GM23338 (cell line): ENCODE measurements around the gene ZSWIM9. TPM values are rescaled to one million over a fixed set of nuclear protein-coding genes. Genes with fewer than 3 reads are reported as not detected.

ENCODE experiments used
- ATAC-seq: fragments of 200-7000 bp; cut with Tn5 transposase; 3 replicates; pipeline ENCODE4 v1.9.1; 2020
- DNase-seq: peaks from one replicate; pipeline ENCODE4 v3.0.0-alpha.2; 2015; ENCODE audit warnings: low spot score
- H2AFZ ChIP-seq: fragments of 200-600 bp; sonication (generic); 2 replicates; pipeline ENCODE4 v1.8.0; 2016; ENCODE audit warnings: antibody characterized with exemption, mild to moderate bottlenecking, moderate library complexity
- H3F3A ChIP-seq: fragments of 200-600 bp; sonication (generic); replicated peaks from 2 replicates; pipeline ENCODE4 v1.8.0; 2017; ENCODE audit warnings: antibody characterized with exemption, mixed run types, low read depth
- H3K27ac ChIP-seq: fragments of 200-600 bp; sonication (generic); 2 replicates; pipeline ENCODE4 v1.6.1; 2016; ENCODE audit warnings: low read depth
- H3K27me3 ChIP-seq: fragments of 200-600 bp; sonication (generic); 2 replicates; pipeline ENCODE4 v1.8.0; 2016; ENCODE audit warnings: mild to moderate bottlenecking, mixed run types, moderate library complexity; ENCODE audit not compliant: insufficient read depth
- H3K36me3 ChIP-seq: fragments of 200-600 bp; sonication (generic); 2 replicates; pipeline ENCODE4 v1.8.0; 2016; ENCODE audit warnings: mild to moderate bottlenecking; ENCODE audit not compliant: insufficient read depth
- H3K4me1 ChIP-seq: fragments of 200-600 bp; sonication (generic); 2 replicates; pipeline ENCODE4 v1.8.0; 2016; ENCODE audit warnings: mild to moderate bottlenecking, moderate library complexity; ENCODE audit not compliant: insufficient read depth
- H3K4me2 ChIP-seq: fragments of 200-600 bp; sonication (generic); 2 replicates; pipeline ENCODE4 v1.7.1; 2017; ENCODE audit warnings: mixed run types
- H3K4me3 ChIP-seq: fragments of 200-600 bp; sonication (generic); 2 replicates; pipeline ENCODE4 v1.6.1; 2016; ENCODE audit warnings: mixed run types
- H3K79me2 ChIP-seq: fragments of 200-600 bp; sonication (generic); replicated peaks from 2 replicates; pipeline ENCODE4 v1.8.0; 2017; ENCODE audit warnings: mild to moderate bottlenecking; ENCODE audit not compliant: insufficient read depth
- H3K9me2 ChIP-seq: fragments of 200-600 bp; sonication (generic); 2 replicates; pipeline ENCODE4 v1.8.0; 2017; ENCODE audit not compliant: insufficient read depth
- H4K20me1 ChIP-seq: fragments of 200-600 bp; sonication (generic); replicated peaks from 2 replicates; pipeline ENCODE4 v1.8.0; 2017; ENCODE audit warnings: mild to moderate bottlenecking; ENCODE audit not compliant: insufficient read depth
- H3K27ac Mint-ChIP-seq: 2 replicates; pipeline ENCODE4 v1.8.0; 2020; ENCODE audit warnings: inconsistent platforms, mild to moderate bottlenecking, moderate library complexity, mixed read lengths
- H3K27me3 Mint-ChIP-seq: 3 replicates; pipeline ENCODE4 v1.8.0; 2022; ENCODE audit warnings: low read depth, mild to moderate bottlenecking, moderate library complexity, mixed read lengths, inconsistent platforms; ENCODE audit not compliant: insufficient read depth, poor library complexity
- H3K36me3 Mint-ChIP-seq: 3 replicates; pipeline ENCODE4 v1.8.0; 2021; ENCODE audit warnings: low read depth, mild to moderate bottlenecking, inconsistent platforms, moderate library complexity, mixed read lengths
- H3K4me1 Mint-ChIP-seq: 3 replicates; pipeline ENCODE4 v1.8.0; 2020; ENCODE audit warnings: mild to moderate bottlenecking, inconsistent platforms, mixed read lengths
- H3K4me3 Mint-ChIP-seq: 3 replicates; pipeline ENCODE4 v1.8.0; 2021; ENCODE audit warnings: moderate library complexity, mild to moderate bottlenecking, inconsistent platforms, mixed read lengths
- H3K9me3 Mint-ChIP-seq: 3 replicates; pipeline ENCODE4 v1.8.0; 2020; ENCODE audit warnings: moderate library complexity, mild to moderate bottlenecking, inconsistent platforms, mixed read lengths
- CREB1 ChIP-seq: fragments of 250-450 bp; sonication (Bioruptor Pico); IDR thresholded peaks from 2 replicates; pipeline ENCODE4 v1.5.0; 2020; ENCODE audit warnings: low read depth, mild to moderate bottlenecking, moderate library complexity
- EZH2 ChIP-seq: fragments of 200-600 bp; sonication (generic); IDR thresholded peaks from one replicate; pipeline ENCODE4 v1.8.0; 2017; ENCODE audit warnings: antibody characterized with exemption, mild to moderate bottlenecking, low read depth; ENCODE audit not compliant: unreplicated experiment
- JUNB ChIP-seq: IDR thresholded peaks from one replicate; pipeline ENCODE4 v1.6.1; 2016; ENCODE audit warnings: antibody characterized with exemption; ENCODE audit not compliant: unreplicated experiment
- NANOG ChIP-seq: IDR thresholded peaks from 2 replicates; pipeline ENCODE4 v1.6.1; 2016; ENCODE audit warnings: antibody characterized with exemption, borderline replicate concordance
- STAT1 ChIP-seq: IDR thresholded peaks from one replicate; pipeline ENCODE4 v1.6.1; 2016; ENCODE audit warnings: antibody characterized with exemption; ENCODE audit not compliant: unreplicated experiment
- ZNF114 ChIP-seq: fragments of 250-450 bp; sonication (Bioruptor Pico); IDR thresholded peaks from 2 replicates; pipeline ENCODE4 v1.5.0; 2020; ENCODE audit warnings: mild to moderate bottlenecking, moderate library complexity
- polyA plus RNA-seq: library from polyadenylated mRNA; unstranded; fragments of >200 nt; fragmentation: Nextera tagmentation; extraction: Ambion mirVana; gene quantifications from 2 replicates; pipeline ENCODE4 v1.2.1, GENCODE V29; 2016
- total RNA-seq: library from RNA; depleted of rRNA; stranded (reverse); fragments of >200 nt; shearing (Covaris generic); gene quantifications from 2 replicates; pipeline ENCODE4 v1.2.3, GENCODE V29; 2014
- TF ChIP-seq, protein P1 (sequence below): IDR thresholded peaks from one replicate; pipeline ENCODE4 v1.6.1; 2018; ENCODE audit warnings: antibody characterized with exemption; ENCODE audit not compliant: unreplicated experiment
- TF ChIP-seq, protein P2 (sequence below), 2 experiments: fragments of 200-600 bp in 1 of 2; sonication (generic) in 1 of 2; conservative IDR thresholded peaks; 2 replicates each; pipeline versions ENCODE4 v1.5.1 to v1.6.1; 2016 to 2017; ENCODE audit warnings: antibody characterized with exemption in 2 of 2, low read depth in 2 of 2, mild to moderate bottlenecking in 2 of 2, moderate library complexity in 1 of 2

ZSWIM9 gene
- total and polyA plus RNA-seq, 2 experiments from 2014 or later: 2.9 to 9.1 TPM

DNA sequence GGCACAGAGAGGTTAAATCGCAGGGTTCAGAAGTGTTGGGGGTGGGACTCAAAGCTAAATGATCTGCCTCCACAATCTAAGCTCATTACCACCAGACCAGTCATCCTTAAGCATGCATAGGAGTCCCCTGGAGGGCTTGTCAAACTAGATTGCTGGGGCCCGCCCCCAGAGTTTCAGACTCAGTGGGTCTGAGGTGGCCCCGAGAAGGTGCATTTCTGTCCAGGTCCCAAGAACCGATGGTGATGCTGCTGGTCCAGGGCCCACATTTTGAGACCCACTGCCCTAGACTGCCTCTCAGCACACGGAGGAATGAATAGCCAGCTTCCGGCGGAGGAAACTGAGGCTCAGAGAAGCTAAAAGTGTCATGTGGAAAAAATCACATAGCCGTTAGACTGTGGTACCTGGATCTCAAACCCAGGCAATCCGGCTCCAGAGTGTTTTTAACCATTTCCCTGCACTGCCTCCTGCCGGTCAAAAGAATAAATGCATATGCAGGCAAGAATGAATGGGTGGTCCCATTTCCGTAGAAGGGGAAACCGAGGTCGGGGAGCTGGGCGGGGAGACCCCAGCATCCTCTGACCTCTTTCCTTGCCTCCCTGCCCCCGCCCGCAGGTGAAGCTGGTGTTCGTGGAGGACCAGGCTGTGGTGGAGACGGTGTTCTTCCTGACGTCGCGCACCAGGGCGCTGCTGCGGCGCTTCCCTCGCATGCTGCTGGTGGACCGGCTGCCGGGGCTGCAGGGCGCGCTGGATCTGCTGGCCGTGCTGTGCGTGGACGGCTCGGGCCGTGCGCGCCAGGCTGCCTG lies 23.8 kb downstream of the ZSWIM9 start:
- H3K27ac Mint-ChIP-seq: no peak overlapping the region; the same call in 1 of the 2 replicates
- no peak overlapping the region for H2AFZ ChIP-seq
- H3K4me1 Mint-ChIP-seq: peaks cover 27% of the 10 kb centered on the region
- H4K20me1 ChIP-seq: no peaks in the 10 kb centered on the region
- H3K27me3 ChIP-seq: no peaks in the 10 kb centered on the region
- peak; percentile 76 for DNase-seq
- H3K36me3 ChIP-seq: no peaks in the 10 kb centered on the region
- H3K4me3 Mint-ChIP-seq: no peak overlapping the region
- H3K27me3 Mint-ChIP-seq: peaks cover 15% of the 10 kb centered on the region
- H3K4me3 ChIP-seq: no peak overlapping the region
- H3K27ac ChIP-seq: no peak overlapping the region
- H3K9me3 Mint-ChIP-seq: peaks cover 11% of the 10 kb centered on the region; the same call in 1 of the 3 replicates
- H3K4me1 ChIP-seq: no peaks in the 10 kb centered on the region; the same call in 1 of the 2 replicates
- no peak overlapping the region for H3K4me2 ChIP-seq
- H3F3A ChIP-seq: no peaks in the 10 kb centered on the region; the same call in 1 of the 2 replicates
- H3K79me2 ChIP-seq: no peaks in the 10 kb centered on the region
- peaks cover 25% of the 10 kb centered on the region for H3K36me3 Mint-ChIP-seq
- H3K9me2 ChIP-seq: no peaks in the 10 kb centered on the region; the same call in 1 of the 2 replicates
- ATAC-seq: no peak; the same call in 1 of the 3 replicates
- TF ChIP-seq, protein P1, sequence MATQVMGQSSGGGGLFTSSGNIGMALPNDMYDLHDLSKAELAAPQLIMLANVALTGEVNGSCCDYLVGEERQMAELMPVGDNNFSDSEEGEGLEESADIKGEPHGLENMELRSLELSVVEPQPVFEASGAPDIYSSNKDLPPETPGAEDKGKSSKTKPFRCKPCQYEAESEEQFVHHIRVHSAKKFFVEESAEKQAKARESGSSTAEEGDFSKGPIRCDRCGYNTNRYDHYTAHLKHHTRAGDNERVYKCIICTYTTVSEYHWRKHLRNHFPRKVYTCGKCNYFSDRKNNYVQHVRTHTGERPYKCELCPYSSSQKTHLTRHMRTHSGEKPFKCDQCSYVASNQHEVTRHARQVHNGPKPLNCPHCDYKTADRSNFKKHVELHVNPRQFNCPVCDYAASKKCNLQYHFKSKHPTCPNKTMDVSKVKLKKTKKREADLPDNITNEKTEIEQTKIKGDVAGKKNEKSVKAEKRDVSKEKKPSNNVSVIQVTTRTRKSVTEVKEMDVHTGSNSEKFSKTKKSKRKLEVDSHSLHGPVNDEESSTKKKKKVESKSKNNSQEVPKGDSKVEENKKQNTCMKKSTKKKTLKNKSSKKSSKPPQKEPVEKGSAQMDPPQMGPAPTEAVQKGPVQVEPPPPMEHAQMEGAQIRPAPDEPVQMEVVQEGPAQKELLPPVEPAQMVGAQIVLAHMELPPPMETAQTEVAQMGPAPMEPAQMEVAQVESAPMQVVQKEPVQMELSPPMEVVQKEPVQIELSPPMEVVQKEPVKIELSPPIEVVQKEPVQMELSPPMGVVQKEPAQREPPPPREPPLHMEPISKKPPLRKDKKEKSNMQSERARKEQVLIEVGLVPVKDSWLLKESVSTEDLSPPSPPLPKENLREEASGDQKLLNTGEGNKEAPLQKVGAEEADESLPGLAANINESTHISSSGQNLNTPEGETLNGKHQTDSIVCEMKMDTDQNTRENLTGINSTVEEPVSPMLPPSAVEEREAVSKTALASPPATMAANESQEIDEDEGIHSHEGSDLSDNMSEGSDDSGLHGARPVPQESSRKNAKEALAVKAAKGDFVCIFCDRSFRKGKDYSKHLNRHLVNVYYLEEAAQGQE: no peak
- TF ChIP-seq, protein P2, sequence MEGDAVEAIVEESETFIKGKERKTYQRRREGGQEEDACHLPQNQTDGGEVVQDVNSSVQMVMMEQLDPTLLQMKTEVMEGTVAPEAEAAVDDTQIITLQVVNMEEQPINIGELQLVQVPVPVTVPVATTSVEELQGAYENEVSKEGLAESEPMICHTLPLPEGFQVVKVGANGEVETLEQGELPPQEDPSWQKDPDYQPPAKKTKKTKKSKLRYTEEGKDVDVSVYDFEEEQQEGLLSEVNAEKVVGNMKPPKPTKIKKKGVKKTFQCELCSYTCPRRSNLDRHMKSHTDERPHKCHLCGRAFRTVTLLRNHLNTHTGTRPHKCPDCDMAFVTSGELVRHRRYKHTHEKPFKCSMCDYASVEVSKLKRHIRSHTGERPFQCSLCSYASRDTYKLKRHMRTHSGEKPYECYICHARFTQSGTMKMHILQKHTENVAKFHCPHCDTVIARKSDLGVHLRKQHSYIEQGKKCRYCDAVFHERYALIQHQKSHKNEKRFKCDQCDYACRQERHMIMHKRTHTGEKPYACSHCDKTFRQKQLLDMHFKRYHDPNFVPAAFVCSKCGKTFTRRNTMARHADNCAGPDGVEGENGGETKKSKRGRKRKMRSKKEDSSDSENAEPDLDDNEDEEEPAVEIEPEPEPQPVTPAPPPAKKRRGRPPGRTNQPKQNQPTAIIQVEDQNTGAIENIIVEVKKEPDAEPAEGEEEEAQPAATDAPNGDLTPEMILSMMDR (conservative IDR thresholded peaks at IDR 0.05; ENCODE audit: low read depth in 2 of 2): peak; percentile 67 to 72
- TF ChIP-seq EZH2: no peak

DNA sequence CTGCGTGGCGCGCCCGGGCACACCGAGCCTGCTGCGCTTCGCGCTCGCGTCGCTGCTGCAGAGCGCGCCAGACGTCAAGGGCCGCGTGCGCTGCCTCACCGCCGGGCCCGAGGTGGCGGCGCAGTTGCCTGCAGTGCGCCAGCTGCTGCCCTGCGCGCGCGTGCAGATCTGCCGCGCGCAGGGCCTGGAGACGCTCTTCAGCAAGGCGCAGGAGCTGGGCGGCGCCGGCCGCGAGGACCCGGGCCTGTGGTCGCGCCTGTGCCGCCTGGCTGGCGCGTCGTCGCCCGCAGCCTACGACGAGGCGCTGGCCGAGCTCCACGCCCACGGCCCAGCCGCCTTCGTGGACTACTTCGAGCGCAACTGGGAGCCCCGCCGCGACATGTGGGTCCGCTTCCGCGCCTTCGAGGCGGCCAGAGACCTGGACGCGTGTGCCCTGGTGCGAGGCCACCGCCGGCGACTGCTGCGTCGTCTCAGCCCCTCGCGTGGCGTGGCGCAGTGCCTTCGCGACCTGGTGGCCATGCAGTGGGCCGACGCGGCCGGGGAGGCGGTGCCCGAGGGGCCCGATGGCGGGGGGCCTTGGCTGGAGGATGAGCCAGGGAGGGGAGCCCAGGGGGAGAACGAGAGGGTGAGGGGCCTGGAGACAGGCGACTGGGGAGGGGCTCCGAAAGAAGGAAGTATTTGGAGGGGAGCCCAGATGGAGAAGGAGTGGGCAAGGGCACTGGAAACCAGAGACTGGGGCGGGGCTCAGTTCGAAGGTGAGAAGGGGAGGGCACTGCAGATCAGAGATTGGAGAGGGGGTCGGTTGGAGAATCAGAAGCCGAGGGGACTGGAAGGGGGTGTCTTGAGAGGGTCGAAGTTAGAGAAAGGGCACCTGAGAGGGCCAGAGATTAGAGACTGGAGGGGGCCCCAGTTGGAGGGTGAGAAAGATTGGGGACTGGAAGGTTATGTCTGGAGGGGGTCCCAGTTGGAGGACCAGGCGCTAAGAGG lies 24.7 kb downstream of the ZSWIM9 start:
- Histone ChIP-seq H2AFZ (no peak overlapping the region), H3K79me2 (no peaks in the 10 kb centered on the region), H4K20me1 (no peaks in the 10 kb centered on the region), H3K4me1 (no peaks in the 10 kb centered on the region), H3K36me3 (no peaks in the 10 kb centered on the region), H3K4me2 (no peak overlapping the region), H3K27me3 (no peaks in the 10 kb centered on the region), H3F3A (no peaks in the 10 kb centered on the region; the same call in 1 of the 2 replicates), H3K9me2 (no peaks in the 10 kb centered on the region; the same call in 1 of the 2 replicates), H3K27ac (no peak overlapping the region), H3K4me3 (no peak overlapping the region)
- H3K4me3 Mint-ChIP-seq: no peak overlapping the region
- no peak overlapping the region; the same call in 1 of the 2 replicates for H3K27ac Mint-ChIP-seq
- H3K36me3 Mint-ChIP-seq: peaks cover 17% of the 10 kb centered on the region
- ATAC-seq (peak; percentile 10; the same call in 2 of the 3 replicates), DNase-seq (peak; percentile 49)
- TF ChIP-seq NANOG (no peak), STAT1 (no peak), JUNB (no peak), ZNF114 (no peak), CREB1 (CRISPR knock-in tag) (no peak), EZH2 (no peak)
- TF ChIP-seq, protein P1: no peak
- H3K9me3 Mint-ChIP-seq: peaks cover 4% of the 10 kb centered on the region; the same call in 1 of the 3 replicates
- H3K27me3 Mint-ChIP-seq: peaks cover 14% of the 10 kb centered on the region
- H3K4me1 Mint-ChIP-seq: peaks cover 26% of the 10 kb centered on the region
